HG02884 (cell line): Measurements from ENCODE around the gene CCR1.
A peak's percentile ranks its signal among the peaks of the same experiment; 100 is the strongest.

Source experiments
- ATAC-seq: cut with Tn5 transposase; IDR thresholded peaks from one replicate; pipeline ENCODE4 v1.9.1; 2021; ENCODE audit warnings: mild to moderate bottlenecking, moderate library complexity; ENCODE audit not compliant: unreplicated experiment

The CCR1 gene

GRCh38 chr3:46208167-46208704 lies at the start of gene CCR1:
Gene CCR1 (minus strand): TSS chr3:46208313. CDS start chr3:46204313, 4,000 bp downstream.
- peak; percentile 60 for ATAC-seq

GRCh38 chr3:46252980-46253379 lies 44.9 kb upstream of the CCR1 start:
- ATAC-seq = no peak

DNA sequence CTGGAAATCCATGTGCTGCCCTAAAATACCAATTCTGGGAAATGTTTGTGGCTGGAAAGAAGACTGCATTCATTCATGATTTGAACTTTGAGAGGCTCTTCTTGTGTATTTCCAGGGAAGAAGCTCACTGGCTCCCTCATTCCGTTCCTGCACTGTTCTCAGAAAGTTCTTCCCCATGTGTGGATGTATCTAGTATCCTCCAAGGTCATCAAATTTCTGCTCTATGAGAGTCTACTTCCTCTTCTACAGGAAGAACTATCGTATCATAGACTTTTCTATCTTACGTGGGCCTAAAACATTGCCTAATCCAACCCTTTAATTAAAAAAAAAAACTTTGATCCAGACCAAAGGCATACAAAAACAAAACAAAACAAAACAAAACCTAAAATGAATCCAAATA lies 37.0 kb upstream of the CCR1 start:
- ATAC-seq = no peak

- no peak for ATAC-seq
Observed at GRCh38 chr3:46243560-46243959, 35.4 kb upstream of the CCR1 start.

DNA sequence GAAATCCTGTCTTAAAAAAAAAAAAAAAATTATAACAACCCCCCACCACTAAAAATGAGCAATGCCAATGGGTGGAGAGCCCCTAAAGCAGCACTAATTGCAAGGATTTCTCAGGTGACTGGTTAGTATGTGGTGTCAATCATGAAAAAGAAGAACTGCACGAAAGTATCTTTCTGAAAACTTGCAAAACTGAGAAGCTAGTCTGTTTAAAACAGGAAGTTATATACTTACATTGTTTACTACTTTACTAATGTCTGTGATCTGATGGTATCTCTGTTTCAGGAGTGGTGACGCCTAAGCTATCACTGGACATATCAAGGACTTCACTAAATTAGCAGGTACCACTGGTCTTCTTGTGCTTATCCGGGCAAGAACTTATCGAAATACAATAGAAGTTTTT lies 34.0 kb upstream of the CCR1 start, which contains the start of gene CCR3:
TSS of gene CCR3 (plus strand) at position 341 of the 400 bp plus-strand sequence. CDS start 22,699 bp downstream, outside the sequence.
- no peak for ATAC-seq

- ATAC-seq = no peak
Observed at GRCh38 chr3:46239952-46240351, 31.8 kb upstream of the CCR1 start.

DNA sequence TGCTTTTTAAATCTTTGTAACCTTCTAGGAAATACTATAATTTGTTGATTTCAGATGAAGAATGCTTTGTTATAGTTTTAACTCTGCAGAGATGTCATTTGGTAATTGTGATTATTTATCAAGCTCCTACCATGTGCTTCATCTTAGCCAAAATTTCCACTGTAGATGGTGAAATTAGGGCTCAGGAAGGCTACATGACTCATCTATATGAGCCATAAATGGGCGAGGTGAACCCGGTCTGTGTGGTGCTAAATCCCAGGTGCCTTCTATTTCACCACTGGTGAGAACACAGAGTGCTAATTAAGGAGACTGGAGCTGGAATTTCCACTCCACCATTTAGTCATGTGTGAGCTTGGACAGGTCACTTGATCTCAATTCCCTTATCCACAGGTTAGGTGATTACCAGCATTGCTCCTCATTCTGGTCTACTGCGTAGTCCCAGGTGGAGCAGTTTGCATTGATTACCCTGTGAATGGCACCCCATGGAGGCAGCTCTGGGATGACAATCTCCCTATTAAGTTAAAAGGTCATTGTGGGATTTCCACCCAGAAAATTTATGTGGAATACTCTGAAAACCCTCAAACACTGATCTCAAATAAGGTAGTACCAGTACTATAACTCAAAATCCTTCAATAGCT lies 31.3 kb upstream of the CCR1 start:
- no peak for ATAC-seq

- ATAC-seq = no peak
Observed at GRCh38 chr3:46238386-46238785, 30.3 kb upstream of the CCR1 start.

- ATAC-seq = no peak
Observed at GRCh38 chr3:46236294-46237054, 28.4 kb upstream of the CCR1 start.

- ATAC-seq = no peak
Observed at GRCh38 chr3:46235425-46235824, 27.3 kb upstream of the CCR1 start.

DNA sequence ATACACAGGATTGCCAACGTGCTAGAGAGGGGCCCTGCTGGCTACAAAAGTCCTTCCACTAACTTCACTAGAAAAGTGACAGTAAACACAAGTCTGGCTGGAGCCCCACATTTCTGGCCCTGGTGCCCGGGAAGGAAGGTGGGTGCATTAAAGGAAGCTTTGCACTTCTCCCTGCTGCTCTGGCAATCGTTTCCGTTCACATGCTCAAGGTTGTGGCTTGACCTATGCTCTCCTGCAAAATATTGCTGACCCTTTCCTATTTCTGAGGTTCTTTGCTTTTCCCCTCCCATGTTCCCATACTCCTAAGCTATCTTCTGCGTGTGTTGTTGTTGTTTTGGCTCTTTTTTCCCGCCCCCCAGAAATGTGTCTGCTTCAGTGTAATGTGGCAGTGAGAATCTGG lies 25.1 kb upstream of the CCR1 start:
- ATAC-seq = no peak

DNA sequence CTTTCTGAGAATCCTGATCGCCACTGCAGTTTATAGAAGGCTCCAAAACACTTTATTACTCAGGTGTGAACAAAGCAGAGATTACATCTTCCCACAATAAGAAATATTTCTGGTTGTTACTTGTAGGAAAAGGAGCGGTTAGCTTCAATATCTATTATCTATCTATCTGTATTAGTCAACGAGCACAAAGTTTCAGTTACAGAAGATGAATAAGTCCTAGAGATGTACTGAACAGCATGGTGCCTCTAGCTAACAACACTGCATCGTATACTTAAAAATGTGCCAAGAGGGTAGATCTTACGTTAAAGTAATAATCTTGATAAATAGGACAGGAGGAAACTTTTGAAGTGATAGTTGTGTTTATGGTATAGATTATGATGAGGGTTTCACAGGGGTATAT lies 23.2 kb upstream of the CCR1 start:
- ATAC-seq = no peak

DNA sequence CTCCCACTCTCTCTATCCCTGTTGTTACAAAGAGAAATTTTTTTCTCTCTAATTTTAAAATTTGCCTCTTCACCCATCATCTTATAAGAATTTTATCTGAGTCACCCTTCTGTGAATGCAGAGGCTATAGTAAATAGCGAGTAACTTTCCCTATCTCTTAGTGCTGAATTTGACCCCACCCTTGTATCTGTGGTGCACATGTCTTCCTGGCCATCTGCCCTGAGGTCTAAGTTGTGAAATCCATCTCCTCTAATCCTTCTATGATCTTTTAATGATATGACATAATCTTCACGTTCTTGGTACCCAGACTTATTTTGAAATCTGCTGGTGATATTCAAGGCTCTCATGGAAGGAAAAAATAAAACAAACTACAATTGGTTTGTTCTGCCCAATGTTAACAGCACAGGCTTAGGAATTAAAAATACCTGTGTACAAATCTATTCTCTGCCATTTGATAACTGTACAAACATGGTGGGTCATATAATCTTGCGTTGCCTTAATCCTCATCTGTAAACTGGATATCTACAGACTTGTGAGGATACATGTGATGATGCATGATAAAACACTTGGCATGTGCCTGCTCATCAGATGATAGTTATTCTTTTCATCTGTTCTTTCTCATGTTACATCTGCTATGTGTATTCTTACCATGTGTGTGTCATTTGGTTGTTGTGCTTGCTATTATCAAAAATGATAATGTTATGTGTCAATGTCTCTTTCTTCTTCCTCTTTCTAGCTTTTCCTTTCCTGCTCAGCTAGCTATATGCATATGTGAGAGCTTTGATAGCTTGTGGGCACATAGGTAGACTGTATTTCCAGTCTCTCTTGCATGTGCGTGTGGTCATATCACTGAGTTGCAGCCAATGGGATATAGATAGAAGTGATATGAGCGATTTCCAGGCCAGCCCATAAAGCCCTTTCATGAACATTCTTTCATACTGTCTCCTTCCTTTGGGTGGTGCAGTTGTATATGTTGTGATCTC lies 20.4 kb upstream of the CCR1 start:
- no peak for ATAC-seq

- no peak for ATAC-seq
Observed at GRCh38 chr3:46222435-46223161, 14.5 kb upstream of the CCR1 start.

- no peak for ATAC-seq
Observed at GRCh38 chr3:46221938-46222337, 13.8 kb upstream of the CCR1 start.

DNA sequence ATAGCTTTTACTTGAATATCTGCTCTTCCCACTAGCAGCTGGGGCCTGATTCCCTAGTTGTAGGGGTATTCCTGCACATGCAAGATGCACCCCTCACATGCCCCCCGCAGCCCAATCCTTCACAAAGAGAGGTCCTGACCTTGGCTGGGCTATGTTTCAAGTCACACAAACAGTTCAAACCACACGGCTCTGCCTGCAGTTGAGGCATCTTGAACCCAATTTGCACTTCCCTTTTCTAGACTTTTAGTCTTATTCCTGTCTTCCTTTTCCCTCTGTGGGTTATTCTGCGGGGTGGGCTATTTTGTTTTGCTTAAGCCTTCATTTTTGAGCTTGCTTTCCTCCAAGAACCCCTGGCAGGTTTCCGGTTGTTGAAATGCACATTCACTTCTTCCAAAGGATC lies 13.3 kb upstream of the CCR1 start:
- no peak for ATAC-seq

DNA sequence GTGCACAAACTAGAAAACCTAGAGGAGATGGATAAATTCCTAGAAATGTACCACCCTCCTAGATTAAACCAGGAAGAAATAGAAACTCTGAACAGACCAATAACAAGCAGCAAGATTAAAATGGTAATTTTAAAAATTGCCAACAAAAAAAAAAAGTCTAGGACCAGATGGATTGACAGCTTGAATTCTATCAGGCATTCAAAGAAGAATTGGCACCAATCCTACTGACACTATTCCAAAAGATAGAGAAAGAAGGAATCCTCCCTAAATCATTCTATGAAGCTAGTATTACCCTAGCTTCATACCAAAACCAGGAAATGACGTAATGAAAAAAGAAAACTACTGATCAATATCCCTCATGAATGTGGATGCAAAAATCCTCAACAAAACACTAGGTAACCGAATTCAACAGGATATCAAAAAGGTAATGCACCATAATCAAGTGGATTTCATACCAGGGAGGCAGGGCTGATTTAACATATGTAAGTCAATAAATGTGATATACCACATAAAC lies 10.1 kb upstream of the CCR1 start:
- ATAC-seq = no peak

- no peak for ATAC-seq
Observed at GRCh38 chr3:46215810-46216414, 7.8 kb upstream of the CCR1 start.

- no peak for ATAC-seq
Observed at GRCh38 chr3:46214751-46215352, 6.7 kb upstream of the CCR1 start.
